ENCODE results near the gene TMEM213.

The TMEM213 gene

DNA sequence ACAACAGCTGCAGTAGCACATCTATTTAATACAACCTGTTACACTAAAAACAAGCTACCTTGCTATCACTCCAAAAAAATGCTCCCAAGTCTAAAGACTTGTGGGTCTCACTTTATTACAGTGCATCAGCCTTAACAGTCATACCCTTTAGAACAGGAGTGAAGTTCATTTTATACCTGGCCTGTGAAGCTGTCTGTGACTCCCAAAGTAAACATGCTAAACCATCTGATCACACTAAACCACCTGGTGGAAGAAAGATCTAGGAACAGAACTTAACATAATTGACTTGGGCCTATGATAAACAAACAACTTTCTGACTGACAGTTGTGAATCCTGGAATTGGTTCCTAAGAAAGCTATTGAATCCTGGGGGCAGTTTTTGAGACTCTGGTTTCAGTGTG lies 81.1 kb downstream of the TMEM213 start:
- no peak for DNase-seq

DNA sequence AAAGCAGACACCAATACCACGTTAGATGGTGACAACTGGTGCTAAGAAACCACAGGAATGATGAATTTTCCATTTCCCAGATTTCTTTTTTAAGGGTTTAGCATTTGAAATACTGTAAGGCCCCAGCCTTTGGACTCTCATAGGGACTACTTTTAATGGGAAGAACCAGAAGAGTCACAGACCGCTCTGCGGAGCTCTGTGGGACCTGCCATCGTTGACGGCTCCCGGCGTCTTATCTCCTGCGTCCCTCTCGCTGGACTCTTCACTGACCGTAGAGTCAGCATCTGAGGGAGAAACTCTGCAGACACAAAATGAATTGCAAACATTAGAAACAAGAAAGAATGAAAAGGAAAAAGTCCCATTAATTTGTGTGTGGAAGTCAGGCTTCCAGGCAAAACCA lies 81.6 kb downstream of the TMEM213 start:
- no peak for DNase-seq

DNA sequence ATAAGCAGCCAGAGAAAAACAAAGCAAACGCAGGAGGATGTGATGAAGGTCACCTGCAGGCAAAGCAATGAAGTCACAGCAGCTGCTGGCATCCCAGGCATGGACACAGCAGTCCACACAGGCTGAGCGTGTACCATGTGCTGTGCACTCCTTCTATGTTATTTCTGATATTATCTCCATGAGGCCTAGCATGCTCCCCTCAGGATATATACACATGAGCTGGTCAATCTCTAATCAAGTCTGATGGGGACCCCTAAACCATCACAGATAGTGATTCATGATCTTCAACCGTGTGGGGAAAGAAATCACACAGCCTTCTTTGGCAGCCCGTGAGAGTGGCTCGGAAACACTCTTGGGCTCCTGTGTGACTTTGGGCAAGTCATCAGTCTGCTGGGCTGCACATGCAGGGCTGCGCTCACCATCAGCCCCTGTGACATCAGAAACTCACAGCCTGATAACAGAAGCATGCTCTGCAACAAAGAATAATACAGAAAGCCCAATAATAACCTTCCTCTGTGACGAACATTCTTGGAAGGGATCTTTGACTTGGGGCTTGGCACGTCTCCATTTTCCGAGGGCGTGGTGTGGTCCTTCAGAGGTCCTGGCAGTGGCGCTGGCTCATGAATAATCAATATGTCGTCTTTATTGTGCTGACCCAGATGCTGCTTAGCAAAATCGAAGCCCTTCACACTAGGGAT lies 83.2 kb downstream of the TMEM213 start:
- DNase-seq: no peak

DNA sequence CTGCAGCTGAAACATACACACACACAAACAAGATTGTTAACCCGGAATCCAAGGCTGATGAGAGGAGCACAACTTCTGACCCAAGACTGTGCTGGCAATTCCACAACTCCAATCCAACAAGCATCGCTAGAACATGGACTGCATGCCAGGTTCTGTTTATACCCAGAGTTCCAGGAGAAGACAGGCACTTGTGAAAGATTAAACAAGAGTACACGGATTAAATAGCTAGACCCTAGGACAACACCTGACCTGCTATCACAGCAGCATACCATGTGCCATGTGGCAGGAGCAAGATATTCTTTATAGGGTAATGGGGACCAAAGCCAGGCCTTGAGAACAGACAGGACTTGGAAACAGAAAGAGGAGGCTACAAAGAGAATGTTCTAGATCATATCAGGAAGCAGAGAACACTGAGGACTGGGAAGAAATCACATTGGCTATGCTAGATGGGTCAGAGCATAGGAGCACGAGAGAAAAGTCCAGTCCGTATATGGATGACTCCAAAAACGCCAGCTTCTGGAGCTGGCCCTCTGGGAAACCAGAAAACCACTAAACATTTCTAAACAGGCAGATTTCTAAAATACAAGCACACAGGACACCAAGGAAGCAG lies 83.9 kb downstream of the TMEM213 start:
- DNase-seq: no peak

DNA sequence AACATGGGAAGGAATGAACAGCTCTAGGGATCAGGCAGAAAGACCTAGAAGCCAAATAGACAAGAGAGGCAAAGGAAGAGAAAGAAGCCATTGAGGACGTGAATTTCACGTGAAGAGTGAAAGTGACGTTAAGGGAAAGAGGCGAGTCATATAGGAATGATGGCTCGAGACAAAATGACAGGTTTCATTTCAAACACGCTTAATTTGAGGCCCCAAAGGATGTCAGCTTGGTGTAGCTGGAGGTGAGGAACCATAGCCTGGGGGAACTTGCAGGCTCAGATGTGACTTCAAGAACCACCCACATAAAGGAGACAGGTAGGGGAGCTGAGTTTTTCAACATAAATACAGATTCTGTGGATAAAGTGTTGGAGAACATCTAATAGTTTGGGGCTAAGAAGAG lies 84.5 kb downstream of the TMEM213 start:
- DNase-seq: no peak

DNA sequence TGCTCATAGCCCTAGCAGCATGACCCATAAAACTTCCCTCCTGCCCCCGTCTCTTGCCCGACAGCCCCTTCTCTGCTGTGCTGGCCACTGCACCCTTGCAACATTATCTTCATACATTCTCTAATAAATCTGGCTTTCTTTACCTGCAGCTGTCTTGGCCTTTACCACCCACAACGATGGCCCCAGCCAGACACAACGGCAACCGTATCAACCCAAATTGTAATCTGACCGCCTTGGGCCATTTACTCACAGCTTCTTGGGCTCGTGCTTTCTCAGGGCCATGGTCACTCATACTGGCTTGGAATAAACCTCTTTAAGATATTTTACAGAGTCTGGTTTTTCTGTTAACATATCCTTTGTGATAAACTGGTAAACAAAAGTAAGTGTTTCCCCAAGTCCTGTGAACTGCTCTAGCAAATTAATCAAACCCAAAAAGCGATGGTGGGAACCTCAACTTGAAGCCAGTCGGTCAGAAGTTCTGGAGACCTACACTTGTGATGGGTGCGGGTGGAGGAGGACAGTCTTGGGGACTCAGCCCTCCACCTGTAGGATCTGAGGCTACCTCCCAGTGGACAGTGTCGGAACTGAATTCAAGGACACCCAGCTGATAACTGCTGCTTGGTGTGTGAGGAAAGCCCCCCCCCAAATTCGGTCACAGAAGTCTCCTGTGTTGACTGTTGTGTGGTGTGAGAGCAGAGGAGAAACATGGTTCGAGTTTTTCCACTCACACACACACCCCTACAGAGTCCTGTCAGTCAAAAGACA lies 87.8 kb downstream of the TMEM213 start:
- DNase-seq: no peak

DNA sequence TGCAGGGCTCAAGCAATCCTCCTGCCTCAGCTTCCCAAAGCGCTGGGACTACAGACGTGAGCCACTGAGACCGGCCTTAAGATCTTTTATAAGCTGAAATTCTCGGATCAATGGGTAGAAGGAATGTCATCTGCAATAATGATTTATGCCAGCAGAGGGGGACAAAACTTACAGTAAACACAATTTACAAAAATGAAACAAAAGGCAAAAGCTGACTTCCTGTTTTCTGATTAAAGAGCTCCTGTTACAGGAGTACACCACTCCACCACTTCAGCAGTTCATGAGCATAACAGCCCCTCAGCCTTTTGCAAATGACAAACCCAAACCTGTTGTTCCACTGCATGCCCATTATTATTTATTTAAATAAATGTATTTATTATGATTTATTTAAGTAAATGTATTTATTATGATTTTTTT lies 88.7 kb downstream of the TMEM213 start:
- DNase-seq: peak; percentile 3 to 6 (median 4)

DNA sequence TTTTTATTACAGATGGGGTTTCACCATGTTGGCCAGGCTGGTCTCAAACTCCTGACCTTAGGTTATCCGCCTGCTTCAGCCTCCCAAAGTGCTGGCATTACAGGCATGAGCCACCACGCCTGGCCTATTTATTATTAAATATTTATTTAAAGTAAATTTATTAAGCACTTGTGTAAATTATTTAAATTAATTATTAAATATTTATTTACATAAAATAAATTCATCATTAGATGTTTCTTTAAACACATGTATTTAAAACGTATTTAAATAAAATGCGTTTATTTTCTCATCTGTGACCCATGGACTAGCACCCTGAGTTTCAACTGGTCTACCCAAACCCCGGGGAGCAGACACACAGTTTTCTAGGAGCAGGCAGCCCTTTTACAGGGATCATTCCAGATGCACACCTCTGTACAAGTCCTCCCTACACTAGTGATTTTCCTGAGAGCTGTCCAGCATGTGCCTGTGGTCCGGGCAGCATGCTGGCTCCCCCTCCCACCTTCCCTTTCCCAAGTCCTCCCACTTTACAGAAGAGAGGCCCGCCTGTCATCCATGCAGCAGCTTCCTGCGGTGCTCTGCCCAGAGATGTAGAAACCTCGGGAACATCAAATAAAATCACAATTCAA lies 89.4 kb downstream of the TMEM213 start:
- no peak for DNase-seq

Data from activated CD4-positive, CD25-positive, alpha-beta regulatory T cell (primary cell).